ENCODE results near the gene KCNK3. TPM values are rescaled to one million over a fixed set of nuclear protein-coding genes. Genes with fewer than 3 reads are reported as not detected.

The KCNK3 gene
- total and polyA plus RNA-seq, 2 of the 13 experiments (the other 11 are each of a cell fraction or from before 2014, with no cell fraction given), result not detected

- TF ChIP-seq NPAS2 (CRISPR knock-in tag; IDR thresholded peaks at IDR 0.05; ENCODE audit: borderline replicate concordance) (no peak), SP1 (IDR thresholded peaks at IDR 0.05) (no peak), SP1 (CRISPR knock-in tag; IDR thresholded peaks at IDR 0.05) (peak; percentile 81), PBX3 (CRISPR knock-in tag; IDR thresholded peaks at IDR 0.05; ENCODE audit: borderline replicate concordance) (no peak), ZNF646 (CRISPR knock-in tag; IDR thresholded peaks at IDR 0.05) (no peak), ZNF557 (CRISPR knock-in tag; IDR thresholded peaks at IDR 0.05) (0 out of 2 replicates have a peak, but pooled peaks have one; percentile 38), ZNF607 (CRISPR knock-in tag; IDR thresholded peaks at IDR 0.05; ENCODE audit: borderline replicate concordance) (peak; percentile 72), ZNF775 (CRISPR knock-in tag; IDR thresholded peaks at IDR 0.05; ENCODE audit: borderline replicate concordance) (no peak), MTF1 (CRISPR knock-in tag; IDR thresholded peaks at IDR 0.05) (no peak), KAT8 (CRISPR knock-in tag; IDR thresholded peaks at IDR 0.05) (peak; percentile 90), ZNF225 (CRISPR knock-in tag; IDR thresholded peaks at IDR 0.05) (peak; percentile 54; the same call in 1 of the 2 replicates), ELF4 (CRISPR knock-in tag; IDR thresholded peaks at IDR 0.05; ENCODE audit: borderline replicate concordance) (no peak), HOXA3 (CRISPR knock-in tag; IDR thresholded peaks at IDR 0.05) (peak; percentile 81), ZNF33B (CRISPR knock-in tag; IDR thresholded peaks at IDR 0.05) (peak; percentile 94), SALL1 (CRISPR knock-in tag; IDR thresholded peaks at IDR 0.05) (peak; percentile 77; the same call in 1 of the 2 replicates), ZHX1 (CRISPR knock-in tag; IDR thresholded peaks at IDR 0.05; ENCODE audit: low read depth) (no peak), ZNF550 (CRISPR knock-in tag; IDR thresholded peaks at IDR 0.05; ENCODE audit: borderline replicate concordance) (peak; percentile 93; the same call in 1 of the 2 replicates), ZNF343 (CRISPR knock-in tag; IDR thresholded peaks at IDR 0.05) (no peak), PRPF4 (IDR thresholded peaks at IDR 0.05; ENCODE audit: low read depth, low read length, poor library complexity, severe bottlenecking) (no peak), DR1 (CRISPR knock-in tag; IDR thresholded peaks at IDR 0.05) (no peak)
Observed at GRCh38 chr2:26764078-26764887, 71.8 kb downstream of the KCNK3 start, which contains the start of gene SLC35F6 (continued).

Data from HepG2 (cell line).